GM12878 (cell line): ENCODE results near the gene NPTX1. TPM values are rescaled to one million over a fixed set of nuclear protein-coding genes. Genes with fewer than 3 reads are reported as not detected.

Source experiments
- ATAC-seq: fragments of 200-7000 bp; cut with Tn5 transposase; 3 replicates; pipeline ENCODE4 v1.9.1; 2020; ENCODE audit warnings: mild to moderate bottlenecking, moderate library complexity
- BruUV-seq: library from RNA; stranded (reverse); fragments of 400-500 nt; replicated peaks from 2 replicates; lab custom pipeline; 2021; lab: Mats Ljungman, UMichigan
- CTCF ChIA-PET: fragments of 300-600 bp; sonication (Branson Sonifier 250); formaldehyde crosslinking; extraction: SDS; loops from one replicate; lab custom pipeline; 2021; ENCODE audit warnings: inconsistent platforms; lab: Yijun Ruan, JAX
- POLR2A ChIA-PET: fragments of 350-600 bp; formaldehyde crosslinking; extraction: SDS; loops from one replicate; lab custom pipeline; 2021; ENCODE audit warnings: inconsistent platforms; lab: Charles Lee
- RAD21 ChIA-PET: fragments of 300-600 bp; sonication (Branson Sonifier 250); formaldehyde crosslinking; loops from one replicate; lab custom pipeline; 2023; ENCODE audit warnings: antibody characterized with exemption; ENCODE audit not compliant: unreplicated experiment; lab: Charles Lee
- SMC1A ChIA-PET: fragments of 300-600 bp; sonication (Branson Sonifier 250); formaldehyde crosslinking; loops from one replicate; lab custom pipeline; 2023; ENCODE audit not compliant: unreplicated experiment, uncharacterized antibody; lab: Charles Lee
- DNase-seq: peaks from one replicate; pipeline ENCODE4 v3.0.0-alpha.2; 2011; ENCODE audit warnings: low read depth, low spot score
- FAIRE-seq: peaks from 3 replicates; lab custom pipeline; 2011; peaks lifted over from hg19 to GRCh38; lab: Jason Lieb, UNC
- H2AFZ ChIP-seq: 2 replicates; pipeline ENCODE4 v1.6.0; 2011; ENCODE audit warnings: low read depth, low read length, control low read depth; ENCODE audit not compliant: control insufficient read depth
- H3K27ac ChIP-seq: 2 replicates; pipeline ENCODE4 v1.5.1; 2011; ENCODE audit warnings: control low read depth; ENCODE audit not compliant: control insufficient read depth, insufficient read depth
- H3K27me3 ChIP-seq, 2 experiments: replicated peaks in 1 of 2; 2 replicates each; pipeline versions ENCODE4 v1.6.0 to v1.6.1; 2011; ENCODE audit warnings: low read length in 1 of 2; ENCODE audit not compliant: control insufficient read depth in 2 of 2, insufficient read depth in 2 of 2
- H3K36me3 ChIP-seq, 2 experiments: 2 replicates each; pipeline ENCODE4 v1.5.1; 2011; ENCODE audit warnings: low read length in 1 of 2; ENCODE audit not compliant: control insufficient read depth in 2 of 2, insufficient read depth in 2 of 2
- H3K4me1 ChIP-seq: 2 replicates; pipeline ENCODE4 v1.6.1; 2011; ENCODE audit warnings: mild to moderate bottlenecking, low read length, moderate library complexity, mixed read lengths; ENCODE audit not compliant: control insufficient read depth, insufficient read depth
- H3K4me2 ChIP-seq: 2 replicates; pipeline ENCODE4 v1.6.0; 2011; ENCODE audit warnings: control low read depth; ENCODE audit not compliant: control insufficient read depth, insufficient read depth
- H3K4me3 ChIP-seq: fragments of 200-600 bp; sonication (generic); 2 replicates; pipeline ENCODE4 v1.5.1; 2016
- H3K79me2 ChIP-seq: 2 replicates; pipeline ENCODE4 v1.6.0; 2011; ENCODE audit warnings: low read length; ENCODE audit not compliant: control insufficient read depth, insufficient read depth
- H3K9ac ChIP-seq: 2 replicates; pipeline ENCODE4 v1.8.0; 2011; ENCODE audit warnings: low read length, control low read depth, mixed read lengths; ENCODE audit not compliant: control insufficient read depth, insufficient read depth
- H3K9me3 ChIP-seq: replicated peaks from 3 replicates; pipeline ENCODE4 v1.5.1; 2011; ENCODE audit warnings: mild to moderate bottlenecking, low read length; ENCODE audit not compliant: control insufficient read depth, insufficient read depth
- H4K20me1 ChIP-seq: 2 replicates; pipeline ENCODE4 v1.6.0; 2011; ENCODE audit not compliant: control insufficient read depth, insufficient read depth
- CHD1 ChIP-seq: IDR thresholded peaks from 2 replicates; pipeline ENCODE4 v1.6.1; 2012; ENCODE audit warnings: low read depth, low read length, improper control_type of control experiment
- CREB1 ChIP-seq: IDR thresholded peaks from 2 replicates; pipeline ENCODE4 v1.6.1; 2012; ENCODE audit warnings: low read depth, mild to moderate bottlenecking, inconsistent platforms
- CREM ChIP-seq: IDR thresholded peaks from 2 replicates; pipeline ENCODE4 v1.6.1; 2014; ENCODE audit warnings: antibody characterized with exemption, low read depth
- ESRRA ChIP-seq: IDR thresholded peaks from 2 replicates; pipeline ENCODE4 v1.6.1; 2012; ENCODE audit warnings: mild to moderate bottlenecking, low read length, improper control_type of control experiment
- MEF2A ChIP-seq: IDR thresholded peaks from 2 replicates; pipeline ENCODE4 v1.6.1; 2011; ENCODE audit warnings: low read depth, mild to moderate bottlenecking, low read length, moderate library complexity; ENCODE audit not compliant: insufficient read depth
- NFIC ChIP-seq: IDR thresholded peaks from 2 replicates; pipeline ENCODE4 v1.6.1; 2012; ENCODE audit warnings: low read depth, mild to moderate bottlenecking, inconsistent platforms, low read length, moderate library complexity
- NR2F1 ChIP-seq: fragments of 450-650 bp; conservative IDR thresholded peaks from 2 replicates; pipeline ENCODE4 v1.6.1; 2017; ENCODE audit warnings: mild to moderate bottlenecking
- PAX5 ChIP-seq: IDR thresholded peaks from 2 replicates; pipeline ENCODE4 v1.6.1; 2011; ENCODE audit warnings: low read depth, low read length, borderline replicate concordance
- POLR2AphosphoS5 ChIP-seq: IDR thresholded peaks from 2 replicates; pipeline ENCODE4 v1.6.1; 2011; ENCODE audit warnings: mild to moderate bottlenecking, low read length, inconsistent platforms
- RAD51 ChIP-seq: fragments of 450-650 bp; IDR thresholded peaks from 2 replicates; pipeline ENCODE4 v1.6.1; 2016; ENCODE audit warnings: moderate library complexity, mild to moderate bottlenecking, inconsistent platforms
- SMARCA5 ChIP-seq: fragments of 450-650 bp; IDR thresholded peaks from 2 replicates; pipeline ENCODE4 v1.6.1; 2017; ENCODE audit warnings: mild to moderate bottlenecking
- SREBF2 ChIP-seq: IDR thresholded peaks from 2 replicates; pipeline ENCODE4 v1.6.1; 2012; ENCODE audit warnings: mild to moderate bottlenecking, low read length
- ZNF207 ChIP-seq: fragments of 450-650 bp; IDR thresholded peaks from 2 replicates; pipeline ENCODE4 v1.6.1; 2014; ENCODE audit warnings: antibody characterized with exemption, mild to moderate bottlenecking, borderline replicate concordance
- ZSCAN29 ChIP-seq: fragments of 450-650 bp; IDR thresholded peaks from 2 replicates; pipeline ENCODE4 v1.6.1; 2017; ENCODE audit warnings: mild to moderate bottlenecking, moderate library complexity
- WGBS: methylation state at CpG from one replicate; pipeline ENCODE4 v1.1.6; 2016; ENCODE audit warnings: low lambda C conversion rate; ENCODE audit not compliant: insufficient replicate concordance, insufficient coverage; ENCODE audit errors: missing lambda C conversion rate; 5-methylcytosine and 5-hydroxymethylcytosine counted together
- in situ Hi-C: fragments of 300-500 bp; cut with MboI; formaldehyde crosslinking; loops from 9 replicates; pipeline ENCODE4 v1.14.3; 2018; ENCODE audit warnings: mixed read lengths
- intact Hi-C: fragments of 100-400 bp; cut with micrococcal nuclease; formaldehyde crosslinking; loops from one replicate; pipeline ENCODE4 v1.14.2; 2022; ENCODE audit not compliant: unreplicated experiment
- polyA plus RNA-seq, 11 experiments: library from polyadenylated mRNA; depleted of rRNA in 4 of 11; unstranded in 6 of 11; stranded (reverse) in 5 of 11; fragments of >200 nt; fragmentation: Nextera tagmentation in 4 of 11; fragmentation: Illumina TruSeq in 1 of 11; extraction: Ambion mirVana in 4 of 11; extraction: Trizol in 1 of 11; gene quantifications; 1 replicate in 1 of 11; 2 replicates in 10 of 11; pipeline versions ENCODE4 v1.2.1 to v1.2.3, GENCODE V29; 2011 to 2016; ENCODE audit warnings: inconsistent platforms in 2 of 11, missing spikeins in 2 of 11, low read depth in 1 of 11
- total RNA-seq, 4 experiments: library from RNA; depleted of rRNA in 3 of 4; stranded (reverse); fragments of >200 nt in 3 of 4; fragmentation: Illumina TruSeq in 1 of 4; extraction: Trizol in 1 of 4; gene quantifications; 2 replicates each; pipeline versions ENCODE4 v1.2.1 to v1.2.3, GENCODE V29; 2013 to 2021
- TF ChIP-seq, protein P1 (sequence below): fragments of 450-650 bp; IDR thresholded peaks from 2 replicates; pipeline ENCODE4 v1.6.1; 2017; ENCODE audit warnings: low read depth, mild to moderate bottlenecking, moderate library complexity
- TF ChIP-seq, protein P2 (sequence below): fragments of 450-650 bp; IDR thresholded peaks from 2 replicates; pipeline ENCODE4 v1.6.1; 2017; ENCODE audit warnings: mild to moderate bottlenecking, low read depth, inconsistent platforms; ENCODE audit not compliant: poor library complexity, severe bottlenecking
- TF ChIP-seq, protein P3 (sequence below): IDR thresholded peaks from 2 replicates; pipeline ENCODE4 v1.6.1; 2011; ENCODE audit warnings: low read depth, low read length, improper control_type of control experiment, borderline replicate concordance

NPTX1 gene
- total and polyA plus RNA-seq, 10 of the 15 experiments (the other 5 are each of a cell fraction or from before 2014, with no cell fraction given): not detected

DNA sequence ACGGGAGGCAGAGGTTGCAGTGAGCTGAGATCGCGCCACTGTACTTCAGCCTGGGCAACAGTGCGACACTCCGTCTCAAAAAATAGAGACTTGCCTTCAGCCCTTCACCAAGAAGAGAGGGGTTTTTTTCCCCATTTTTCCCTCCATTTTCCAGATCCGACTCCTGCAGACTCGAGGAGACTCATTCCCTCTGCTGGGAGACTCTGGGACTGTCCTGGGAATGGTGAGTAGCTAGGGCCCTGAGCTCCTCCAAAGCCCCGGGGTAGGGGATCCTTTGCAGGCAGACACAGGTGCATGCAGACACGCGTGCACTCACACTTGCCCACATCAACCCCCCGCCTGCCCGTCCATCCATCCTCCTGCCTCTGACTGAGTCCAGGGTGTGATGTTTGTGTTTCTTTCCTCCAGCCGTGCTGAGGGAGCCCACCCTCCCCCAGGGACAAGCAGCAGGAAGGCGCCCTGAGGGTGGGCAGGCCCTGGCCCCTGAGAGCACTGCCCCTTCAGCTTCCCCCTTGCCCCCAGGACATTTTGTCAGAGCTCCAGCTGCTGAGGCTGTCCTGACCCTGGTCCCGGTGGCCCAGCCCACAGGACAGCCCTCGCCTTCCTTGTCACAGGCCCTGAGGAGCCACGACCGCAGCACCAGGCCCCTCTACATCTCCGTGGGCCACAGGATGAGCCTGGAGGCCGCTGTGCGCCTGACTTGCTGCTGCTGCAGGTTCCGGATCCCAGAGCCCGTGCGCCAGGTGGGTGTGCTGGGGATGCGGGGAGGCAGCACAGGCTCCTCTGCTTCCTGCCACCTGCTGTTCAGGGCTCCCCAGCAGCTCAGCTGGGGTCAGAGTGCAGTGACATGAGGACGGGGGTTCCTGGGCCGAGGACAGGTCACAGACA, 51.3 kb downstream of the NPTX1 start:
- ChIA-PET SMC1A (interaction anchor here (1.5 kb wide), 1 partner anchor 150 kb away, joined by 4 read pairs; no protein-coding TSS in a partner anchor), RAD21 (interaction anchor here (0.8 kb wide), 1 partner anchor 11 kb away, joined by 3 read pairs; no protein-coding TSS in a partner anchor), POLR2A (no interaction called here), CTCF (interaction anchor here (0.7 to 5.0 kb wide), 5 partner anchors 29 to 543 kb away, joined by 3 to 61 read pairs (median 3); no protein-coding TSS in a partner anchor)
- H3K9me3 ChIP-seq: no peaks in the 10 kb centered on the region
- ATAC-seq (no peak), FAIRE-seq (no peak), DNase-seq (no peak)
- TF ChIP-seq CREM (no peak), SREBF2 (no peak), RAD51 (no peak), PAX5 (no peak), NR2F1 (no peak), SMARCA5 (no peak), ZSCAN29 (no peak), ZNF207 (no peak), POLR2AphosphoS5 (no peak), MEF2A (no peak), CHD1 (no peak), CREB1 (no peak), NFIC (no peak), ESRRA (no peak)
- TF ChIP-seq, protein P1, sequence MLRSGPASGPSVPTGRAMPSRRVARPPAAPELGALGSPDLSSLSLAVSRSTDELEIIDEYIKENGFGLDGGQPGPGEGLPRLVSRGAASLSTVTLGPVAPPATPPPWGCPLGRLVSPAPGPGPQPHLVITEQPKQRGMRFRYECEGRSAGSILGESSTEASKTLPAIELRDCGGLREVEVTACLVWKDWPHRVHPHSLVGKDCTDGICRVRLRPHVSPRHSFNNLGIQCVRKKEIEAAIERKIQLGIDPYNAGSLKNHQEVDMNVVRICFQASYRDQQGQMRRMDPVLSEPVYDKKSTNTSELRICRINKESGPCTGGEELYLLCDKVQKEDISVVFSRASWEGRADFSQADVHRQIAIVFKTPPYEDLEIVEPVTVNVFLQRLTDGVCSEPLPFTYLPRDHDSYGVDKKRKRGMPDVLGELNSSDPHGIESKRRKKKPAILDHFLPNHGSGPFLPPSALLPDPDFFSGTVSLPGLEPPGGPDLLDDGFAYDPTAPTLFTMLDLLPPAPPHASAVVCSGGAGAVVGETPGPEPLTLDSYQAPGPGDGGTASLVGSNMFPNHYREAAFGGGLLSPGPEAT: no peak
- TF ChIP-seq, protein P2, sequence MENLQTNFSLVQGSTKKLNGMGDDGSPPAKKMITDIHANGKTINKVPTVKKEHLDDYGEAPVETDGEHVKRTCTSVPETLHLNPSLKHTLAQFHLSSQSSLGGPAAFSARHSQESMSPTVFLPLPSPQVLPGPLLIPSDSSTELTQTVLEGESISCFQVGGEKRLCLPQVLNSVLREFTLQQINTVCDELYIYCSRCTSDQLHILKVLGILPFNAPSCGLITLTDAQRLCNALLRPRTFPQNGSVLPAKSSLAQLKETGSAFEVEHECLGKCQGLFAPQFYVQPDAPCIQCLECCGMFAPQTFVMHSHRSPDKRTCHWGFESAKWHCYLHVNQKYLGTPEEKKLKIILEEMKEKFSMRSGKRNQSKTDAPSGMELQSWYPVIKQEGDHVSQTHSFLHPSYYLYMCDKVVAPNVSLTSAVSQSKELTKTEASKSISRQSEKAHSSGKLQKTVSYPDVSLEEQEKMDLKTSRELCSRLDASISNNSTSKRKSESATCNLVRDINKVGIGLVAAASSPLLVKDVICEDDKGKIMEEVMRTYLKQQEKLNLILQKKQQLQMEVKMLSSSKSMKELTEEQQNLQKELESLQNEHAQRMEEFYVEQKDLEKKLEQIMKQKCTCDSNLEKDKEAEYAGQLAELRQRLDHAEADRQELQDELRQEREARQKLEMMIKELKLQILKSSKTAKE: no peak
- TF ChIP-seq, protein P3, sequence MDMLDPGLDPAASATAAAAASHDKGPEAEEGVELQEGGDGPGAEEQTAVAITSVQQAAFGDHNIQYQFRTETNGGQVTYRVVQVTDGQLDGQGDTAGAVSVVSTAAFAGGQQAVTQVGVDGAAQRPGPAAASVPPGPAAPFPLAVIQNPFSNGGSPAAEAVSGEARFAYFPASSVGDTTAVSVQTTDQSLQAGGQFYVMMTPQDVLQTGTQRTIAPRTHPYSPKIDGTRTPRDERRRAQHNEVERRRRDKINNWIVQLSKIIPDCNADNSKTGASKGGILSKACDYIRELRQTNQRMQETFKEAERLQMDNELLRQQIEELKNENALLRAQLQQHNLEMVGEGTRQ: no peak
- no peaks in the 10 kb centered on the region for H3K27me3 ChIP-seq
- intact Hi-C loops: loop anchor here (10.0 kb wide), 1 partner anchor 310 kb away; no protein-coding TSS in a partner anchor
- H4K20me1 ChIP-seq: no peaks in the 10 kb centered on the region; the same call in 1 of the 2 replicates
- H3K79me2 ChIP-seq: no peaks in the 10 kb centered on the region
- H2AFZ ChIP-seq: no peak overlapping the region
- no TSS peak for BruUV-seq
- H3K27ac ChIP-seq: no peak overlapping the region
- WGBS: 51% methylated on average over 27 of the region's 27 CpGs
- no peak overlapping the region for H3K4me3 ChIP-seq
- no peak overlapping the region for H3K9ac ChIP-seq
- no peak overlapping the region for H3K4me2 ChIP-seq
- peaks cover 3% of the 10 kb centered on the region for H3K4me1 ChIP-seq
- no peaks in the 10 kb centered on the region for H3K36me3 ChIP-seq
- in situ Hi-C loops: loop anchor here (5.0 kb wide), 2 partner anchors 147 to 557 kb away; no protein-coding TSS in a partner anchor
